HCT116 (cell line): ENCODE data around the gene ACSBG1.

Experiments used
- ATF3 ChIP-seq: IDR thresholded peaks from 2 replicates; pipeline ENCODE4 v1.6.1; 2012
- CEBPB ChIP-seq: IDR thresholded peaks from 2 replicates; pipeline ENCODE4 v1.6.1; 2012; ENCODE audit warnings: low read depth
- JUND ChIP-seq: IDR thresholded peaks from 2 replicates; pipeline ENCODE4 v1.6.1; 2012
- POLR2A ChIP-seq: IDR thresholded peaks from 2 replicates; pipeline ENCODE4 v1.7.0; 2011; ENCODE audit warnings: borderline replicate concordance; ENCODE audit not compliant: insufficient read depth, insufficient read length; ENCODE audit errors: extremely low read depth
- POLR2AphosphoS5 ChIP-seq: IDR thresholded peaks from 2 replicates; pipeline ENCODE4 v1.6.1; 2011; ENCODE audit warnings: mild to moderate bottlenecking, low read depth, low read length, moderate library complexity
- REST ChIP-seq: IDR thresholded peaks from 2 replicates; pipeline ENCODE4 v1.6.1; 2012; ENCODE audit warnings: low read depth

GRCh38 chr15:78147566-78147965 lies 86.8 kb downstream of the ACSBG1 start:
- TF ChIP-seq CEBPB (no peak), POLR2A (no peak), POLR2AphosphoS5 (no peak), JUND (no peak), REST (no peak), ATF3 (no peak)
